RPMI7951 (cell line): Measurements from ENCODE around the gene FAM53C. TPM values are rescaled to one million over a fixed set of nuclear protein-coding genes. Genes with fewer than 3 reads are reported as not detected.
"Not testable (repeated sequence)": the region's sequence is repeated elsewhere in the genome, so short reads cannot be mapped to it uniquely, and the experiment has no call there.

Source experiments
- DNase-seq: peaks from one replicate; pipeline ENCODE4 v3.0.0-alpha.2; 2012; ENCODE audit warnings: low read depth
- total RNA-seq: library from RNA; depleted of rRNA; stranded (reverse); fragments of >200 nt; shearing (Covaris generic); gene quantifications from 2 replicates; pipeline ENCODE4 v1.2.3, GENCODE V29; 2014; rRNA removed

FAM53C gene
- 34.8 and 35.1 TPM in 2 replicates for total RNA-seq

DNA sequence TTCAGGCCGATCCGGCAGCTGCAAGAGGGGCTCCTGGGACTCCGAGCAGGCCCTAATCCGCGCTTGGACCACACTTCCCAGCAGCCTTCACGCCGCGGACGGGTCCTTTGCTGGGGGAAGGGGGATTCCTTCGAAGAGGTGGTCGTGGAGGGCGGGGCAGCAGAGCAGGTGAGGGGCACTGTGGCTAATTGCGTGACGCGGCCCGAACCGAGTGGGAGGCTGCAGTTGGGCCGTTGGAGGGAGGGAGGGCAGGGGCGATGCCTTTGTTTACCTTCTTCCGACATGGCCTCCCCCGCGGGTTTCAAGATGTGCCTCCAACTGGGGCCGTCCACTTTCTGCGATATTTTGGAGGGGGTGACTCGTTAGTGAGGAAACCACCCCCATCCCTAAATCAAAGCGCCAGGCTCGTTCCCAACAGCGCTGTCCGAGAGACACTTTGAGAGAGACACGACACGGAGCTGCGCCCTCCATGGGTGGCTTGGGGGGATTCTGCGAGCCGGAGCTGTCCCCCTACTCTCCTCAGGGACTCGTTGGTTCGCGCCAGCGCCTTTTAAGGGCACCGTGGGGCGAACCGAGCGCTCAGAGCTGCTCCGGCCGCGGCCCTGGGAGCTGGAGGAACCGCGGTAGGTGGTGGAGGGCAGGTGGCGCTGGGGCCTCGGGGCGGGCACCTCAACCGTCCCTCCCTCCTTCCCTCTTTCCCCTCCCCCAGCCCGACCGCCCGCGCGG, at the start of gene FAM53C:
TSS of gene FAM53C (plus strand) at position 582 of the 726 bp plus-strand sequence. CDS start 3,070 bp downstream, outside the sequence.
- peak; percentile 88 for DNase-seq

GRCh38 chr5:138289296-138289695, 48.8 kb upstream of the FAM53C start:
- DNase-seq: no peak

GRCh38 chr5:138303372-138303771, 34.7 kb upstream of the FAM53C start:
- peak; percentile 61 for DNase-seq

- DNase-seq: no peak
Measured at GRCh38 chr5:138305797-138306196, 32.3 kb upstream of the FAM53C start.

DNA sequence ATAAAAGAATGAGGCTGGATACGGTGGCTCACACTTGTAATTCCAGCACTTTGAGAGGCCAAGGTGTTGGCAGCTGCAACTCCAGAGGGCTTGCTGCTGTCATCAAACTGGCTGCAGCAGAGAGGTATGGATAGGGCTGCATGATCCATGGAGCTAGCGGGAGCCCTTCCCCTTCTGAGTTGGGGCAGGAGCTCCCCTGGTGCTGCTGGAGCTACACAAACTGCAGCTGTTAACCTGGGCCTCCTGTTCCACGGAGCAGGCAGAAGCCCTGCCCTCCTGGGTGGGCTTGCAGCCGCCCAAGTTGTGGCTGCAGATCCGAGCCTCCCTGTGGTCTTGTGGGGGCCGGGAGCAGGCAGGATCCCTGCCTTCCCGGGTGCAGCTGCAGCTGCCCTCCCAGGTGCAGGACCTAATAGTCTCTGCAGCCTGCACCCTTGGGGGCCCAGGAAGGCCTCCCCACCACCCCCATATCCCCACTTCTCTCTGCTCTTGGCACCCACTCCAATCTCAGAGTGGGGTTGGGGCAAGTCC, 22.3 kb upstream of the FAM53C start:
- no peak for DNase-seq

DNA sequence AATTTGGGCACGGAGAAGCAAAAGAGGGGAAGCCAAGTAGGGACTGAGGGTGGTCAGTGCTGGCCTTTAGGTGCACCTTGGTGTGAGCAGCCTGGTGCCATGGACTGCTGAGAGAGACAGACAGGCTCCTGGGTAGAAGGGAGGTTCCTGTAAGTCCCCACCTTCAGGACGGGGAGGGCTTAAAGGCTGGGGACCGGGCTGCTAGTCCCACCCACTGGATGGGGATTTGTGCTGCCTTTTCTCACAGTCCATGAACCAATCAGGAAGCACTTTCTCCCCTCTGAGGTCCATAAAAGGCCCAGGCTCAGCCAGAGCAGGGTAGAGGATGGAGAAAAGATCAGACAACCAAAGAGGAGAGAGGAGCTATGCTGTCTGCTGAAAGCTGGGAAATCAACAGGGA, 21.7 kb upstream of the FAM53C start:
- DNase-seq: no peak

GRCh38 chr5:138318211-138318610, 19.9 kb upstream of the FAM53C start:
- not testable (repeated sequence) for DNase-seq

DNA sequence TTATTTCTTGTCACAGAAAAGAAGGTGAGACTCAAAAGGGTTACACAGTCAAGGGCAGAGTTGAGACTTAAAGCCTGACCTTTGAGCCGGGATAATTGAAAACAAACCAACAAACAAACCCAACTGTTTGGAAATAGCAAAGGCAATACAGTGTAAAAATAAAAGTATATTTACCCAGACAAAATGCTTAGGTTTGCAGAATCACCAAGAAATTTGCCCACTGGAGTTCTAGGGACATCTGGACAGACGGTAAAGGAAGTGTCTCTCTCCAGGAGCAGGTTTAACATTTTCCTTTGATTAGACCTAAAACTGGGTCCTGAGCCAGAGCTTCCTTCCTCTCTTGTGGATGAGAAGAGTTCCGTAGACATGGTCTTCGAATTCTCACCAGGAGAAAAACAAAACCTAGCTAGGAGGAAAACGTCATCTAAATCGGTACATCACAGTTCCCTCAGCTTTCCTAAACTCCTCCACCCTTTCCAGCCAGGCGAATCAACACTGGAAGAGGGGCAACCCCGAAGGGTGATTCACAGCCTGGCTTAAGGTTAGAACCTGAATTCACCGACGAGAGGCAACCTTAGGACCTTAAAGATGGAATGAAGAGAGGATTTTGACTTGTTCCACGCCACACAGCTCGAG, 7.1 kb upstream of the FAM53C start:
- peak; percentile 20 for DNase-seq

DNA sequence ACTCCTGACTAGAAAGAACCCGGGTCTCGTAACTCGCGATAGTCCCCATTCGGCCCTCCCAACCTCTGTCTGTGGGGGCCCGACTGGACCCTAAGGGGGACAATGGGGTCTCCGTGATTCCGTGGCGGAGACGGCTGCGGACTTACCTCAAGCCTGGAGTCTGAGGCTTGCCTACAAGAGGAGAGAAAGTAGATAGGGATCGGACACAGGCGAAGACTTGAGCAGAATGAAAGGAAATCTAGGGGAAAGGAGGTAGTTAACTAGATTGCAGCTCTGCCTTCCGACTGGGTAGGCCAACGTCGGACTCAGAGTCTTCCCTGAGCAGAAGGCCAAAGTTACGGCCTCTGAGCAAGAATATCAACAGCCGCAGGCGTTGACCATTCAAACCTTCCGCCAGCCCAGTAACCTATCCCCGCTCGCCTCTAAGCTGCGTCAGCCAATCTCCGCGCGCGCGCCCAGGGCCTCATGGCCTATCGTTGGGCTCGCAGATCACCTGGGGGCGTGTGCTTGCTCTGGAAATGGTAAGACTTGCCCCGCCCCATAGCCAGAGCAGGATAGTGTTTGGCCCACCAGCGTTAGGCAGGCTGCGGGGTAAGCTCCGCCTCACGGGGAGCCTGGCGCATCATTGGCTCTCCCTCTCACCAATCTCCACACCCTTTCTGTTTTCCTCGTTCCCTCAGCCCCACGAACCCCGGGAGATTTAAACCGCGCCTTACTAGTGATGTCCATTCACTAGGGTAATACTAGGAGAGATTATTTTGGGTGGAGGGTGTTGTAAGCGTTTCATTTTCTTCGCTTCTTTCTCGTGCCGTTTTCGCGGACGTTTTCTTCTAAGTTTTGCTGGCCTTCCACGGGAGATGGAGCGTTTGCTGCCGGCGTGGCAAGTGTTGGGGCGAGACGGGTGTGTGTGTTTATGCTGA, 6.4 kb upstream of the FAM53C start, which contains the start of gene CDC25C:
TSS of gene CDC25C (minus strand) at position 356 of the 920 bp plus-strand sequence. CDS start 624 bp downstream, outside the sequence.
- DNase-seq: peak; percentile 99

- DNase-seq: peak; percentile 35
Measured at GRCh38 chr5:138334867-138335447, 3.1 kb upstream of the FAM53C start.

DNA sequence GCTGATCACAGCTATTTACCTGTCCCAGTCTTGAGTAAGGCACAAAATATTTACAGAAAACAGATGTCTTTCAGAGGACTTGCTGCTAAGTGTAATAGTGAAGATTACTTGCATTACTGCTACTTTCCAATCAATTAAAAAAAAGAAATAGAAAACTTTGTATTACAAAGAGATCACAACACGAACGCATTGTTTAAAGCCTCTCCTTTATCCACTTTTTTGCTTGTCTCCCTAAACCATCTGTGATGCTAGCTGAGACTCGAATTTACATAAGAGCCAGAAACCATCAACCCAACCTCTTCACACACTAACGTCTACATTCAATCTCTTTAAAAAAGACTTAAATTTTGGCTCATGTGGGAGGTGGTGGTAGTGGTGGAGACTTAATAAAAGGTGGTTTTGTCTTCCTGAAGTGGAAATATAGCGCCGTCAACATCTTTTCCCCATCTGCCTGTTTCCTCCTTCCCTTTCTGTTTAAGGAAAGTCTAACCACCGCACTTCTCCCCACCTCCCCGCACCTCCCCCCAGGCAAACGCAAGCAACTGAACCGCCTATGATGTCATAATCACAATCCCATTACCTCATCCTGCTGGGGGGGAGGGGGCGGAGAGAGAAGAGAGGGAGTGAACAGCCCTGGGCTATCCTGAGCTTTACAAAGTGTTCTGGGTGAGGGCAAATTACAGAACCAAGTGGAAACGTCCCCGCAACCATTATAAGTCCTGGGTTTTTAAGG, 948 bp upstream of the FAM53C start:
- DNase-seq: peak; percentile 87

DNA sequence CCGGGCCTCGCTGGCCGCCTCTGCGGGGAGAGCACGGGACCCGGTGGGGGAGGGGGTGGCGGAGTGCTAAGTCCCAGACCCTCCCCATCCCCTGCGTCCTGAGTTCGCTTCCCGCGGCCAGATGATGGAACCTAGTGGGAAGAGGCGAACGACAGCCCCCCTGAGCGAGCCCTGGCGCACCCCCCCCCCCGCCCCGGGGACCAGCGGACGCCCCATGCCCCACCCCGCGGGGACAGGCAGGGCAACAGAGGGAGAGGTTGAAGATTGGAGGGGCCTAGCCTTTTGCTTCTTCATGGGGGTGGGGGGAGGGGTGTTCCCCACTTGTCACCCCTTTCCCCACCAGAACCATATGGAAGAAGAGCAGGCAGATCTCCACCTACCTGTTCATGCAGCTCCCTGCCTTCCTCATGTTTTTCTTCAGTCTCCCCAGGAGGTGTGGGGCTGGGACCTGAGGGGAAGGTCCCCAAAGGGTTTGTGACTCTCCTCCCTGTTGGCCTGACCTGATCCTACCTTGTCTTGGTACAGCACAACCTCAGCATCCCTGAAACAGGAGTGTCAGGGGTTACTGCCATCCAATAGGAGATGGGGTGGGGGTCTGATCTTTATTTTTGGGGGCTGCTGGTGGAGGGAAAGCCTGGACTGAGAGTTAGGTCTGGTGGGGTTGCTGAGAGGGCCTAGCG, 485 bp downstream of the FAM53C start:
- no peak for DNase-seq

GRCh38 chr5:138339091-138339456, 1.0 kb downstream of the FAM53C start:
- no peak for DNase-seq

GRCh38 chr5:138339464-138339863, 1.4 kb downstream of the FAM53C start:
- no peak for DNase-seq

GRCh38 chr5:138340008-138340407, 1.9 kb downstream of the FAM53C start:
- no peak for DNase-seq

- no peak for DNase-seq
Measured at GRCh38 chr5:138344887-138345622, 7.0 kb downstream of the FAM53C start.

DNA sequence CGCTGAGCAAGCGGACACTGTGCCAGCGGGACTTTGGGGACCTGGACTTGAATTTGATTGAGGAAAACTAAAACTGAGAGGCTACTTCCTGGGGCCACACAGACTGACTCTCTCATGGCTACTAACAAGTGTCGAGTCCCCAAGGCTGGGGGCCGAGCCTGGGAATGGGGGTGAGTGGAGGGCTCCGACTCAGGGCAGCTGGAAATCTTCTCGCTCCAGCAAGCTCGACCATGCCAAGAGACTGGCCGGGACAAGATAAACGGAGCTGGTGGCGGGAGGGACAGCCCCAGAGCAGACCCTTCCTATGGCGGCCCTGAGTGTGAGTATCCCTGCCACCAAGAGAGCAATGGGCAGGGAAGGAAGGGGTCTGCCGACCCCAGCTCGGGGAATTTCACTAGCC, 8.8 kb downstream of the FAM53C start:
- no peak for DNase-seq

DNA sequence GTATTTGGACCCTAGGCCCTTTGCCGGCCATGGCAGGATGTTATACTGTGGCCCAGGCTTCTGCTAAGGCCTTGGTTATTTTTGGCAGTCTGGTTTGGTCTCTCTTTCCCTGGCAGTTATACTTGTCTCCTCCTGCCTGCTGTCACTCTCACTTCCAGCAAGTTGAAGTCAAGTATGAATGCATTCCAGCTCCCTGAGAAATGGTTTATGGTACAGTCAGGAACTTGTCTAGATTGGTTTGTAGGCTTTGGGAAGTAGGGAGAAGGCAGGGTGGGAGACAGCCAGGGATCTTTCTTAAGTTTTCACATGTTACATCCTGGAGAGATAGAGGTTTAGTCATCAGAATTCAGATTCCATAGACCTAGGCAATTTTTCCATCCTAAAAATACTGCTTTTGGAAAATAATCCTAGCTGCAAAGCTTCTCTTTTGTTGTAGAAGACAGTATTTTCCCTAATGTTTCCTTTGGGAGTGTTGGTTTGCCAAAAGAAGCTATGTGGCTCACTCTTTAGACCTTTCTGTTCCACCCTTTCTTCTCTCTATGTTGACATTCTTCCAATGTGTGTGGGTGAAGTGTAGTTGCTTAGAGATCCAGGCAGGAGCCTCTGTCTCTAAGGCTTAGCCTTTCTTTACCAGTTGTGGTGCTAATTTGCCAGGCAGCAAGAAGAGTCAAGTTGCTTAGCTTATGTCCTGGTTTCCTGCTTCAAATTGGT, 11.9 kb downstream of the FAM53C start:
- DNase-seq: no peak

DNA sequence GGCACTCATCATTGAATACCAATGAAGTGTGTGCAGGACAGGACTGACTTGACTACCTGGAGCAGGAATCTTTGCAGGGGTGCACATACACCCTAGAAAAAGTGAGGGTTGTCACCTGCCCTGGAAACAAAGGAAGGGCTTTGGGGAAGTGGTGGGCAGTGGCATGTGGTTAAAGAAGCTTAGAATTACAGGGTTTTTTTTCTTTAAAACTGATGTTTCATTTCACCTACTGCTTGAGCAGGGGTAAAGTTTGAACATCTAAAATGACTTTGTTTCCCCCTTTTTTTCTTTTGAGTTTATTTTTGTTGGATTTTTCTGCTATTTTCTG, 12.5 kb downstream of the FAM53C start:
- DNase-seq: no peak
